Kidney (tissue), 14 donors: ENCODE results near the gene MLLT10. TPM values are rescaled to one million over a fixed set of nuclear protein-coding genes. Genes with fewer than 3 reads are reported as not detected.
A peak's percentile ranks its signal among the peaks of the same experiment; 100 is the strongest.
"Not testable (repeated sequence)": the region's sequence is repeated elsewhere in the genome, so short reads cannot be mapped to it uniquely, and the experiment has no call there.

Experiments used
- DNase-seq, 5 donors: peaks; one replicate each; pipeline ENCODE4 v3.0.0-alpha.2; 2013 to 2020
- FAIRE-seq: peaks from 2 replicates; lab custom pipeline; 2012; peaks lifted over from hg19 to GRCh38; lab: Jason Lieb, UNC
- H3K27ac ChIP-seq, 2 donors: one replicate each; pipeline ENCODE4 v1.7.0; 2013; ENCODE audit warnings: low read depth in 2 of 2, low read length in 2 of 2, inconsistent platforms in 1 of 2
- H3K27me3 ChIP-seq: one replicate; pipeline ENCODE4 v1.7.1; 2013; ENCODE audit warnings: low read length, inconsistent platforms; ENCODE audit not compliant: control insufficient read depth, insufficient read depth
- H3K36me3 ChIP-seq, 3 donors: one replicate each; pipeline versions ENCODE4 v1.7.0 to v1.7.1; 2013; ENCODE audit warnings: low read length in 3 of 3, control low read depth in 1 of 3, inconsistent platforms in 1 of 3; ENCODE audit not compliant: insufficient read depth in 3 of 3, control insufficient read depth in 2 of 3
- H3K4me1 ChIP-seq, 3 donors: one replicate each; pipeline versions ENCODE4 v1.7.0 to v1.7.1; 2013; ENCODE audit warnings: low read length in 3 of 3, inconsistent platforms in 1 of 3, low read depth in 1 of 3; ENCODE audit not compliant: control insufficient read depth in 2 of 3, insufficient read depth in 2 of 3
- H3K4me3 ChIP-seq, 3 donors: one replicate each; pipeline versions ENCODE4 v1.7.0 to v1.8.1; 2013; ENCODE audit warnings: low read length in 3 of 3, control low read depth in 1 of 3, inconsistent platforms in 1 of 3
- H3K9ac ChIP-seq, 3 donors: one replicate each; pipeline versions ENCODE4 v1.7.0 to v1.7.1; 2013; ENCODE audit warnings: low read length in 3 of 3, control low read depth in 1 of 3, inconsistent platforms in 1 of 3
- H3K9me3 ChIP-seq, 3 donors: one replicate each; pipeline versions ENCODE4 v1.7.0 to v1.7.1; 2013; ENCODE audit warnings: low read length in 3 of 3, control low read depth in 1 of 3, inconsistent platforms in 1 of 3; ENCODE audit not compliant: control insufficient read depth in 2 of 3, insufficient read depth in 1 of 3
- CTCF ChIP-seq: IDR thresholded peaks from 3 replicates; pipeline ENCODE4 v1.5.1; 2012; ENCODE audit warnings: mild to moderate bottlenecking, moderate library complexity, borderline replicate concordance; ENCODE audit not compliant: insufficient read depth; ENCODE audit errors: extremely low read depth
- intact Hi-C: fragments of 100-400 bp; cut with DNase I; formaldehyde crosslinking; loops from one replicate; pipeline ENCODE4 v1.11.1; 2022
- polyA plus RNA-seq: library from polyadenylated mRNA; stranded (reverse); fragments of 350-450 nt; fragmentation: Illumina TruSeq; extraction: RNeasy Lipid Tissue Mini Kit (QIAGEN cat#74804); gene quantifications from one replicate; pipeline ENCODE4 v1.2.3, GENCODE V29; 2014; ENCODE audit warnings: low read depth, low replicate concordance; ENCODE audit not compliant: insufficient read depth
- total RNA-seq: library from RNA; stranded (reverse); fragmentation: NEBNext Ultra II Directional; extraction: Animal tissue kit (Norgen Biotek cat#: 25700); gene quantifications from one replicate; pipeline ENCODE4 v1.2.1, GENCODE V29; 2021
- donor health status: control.
- donor health status: control.
- donor health status: control.
- donor health status: control.
- donor health status: control.
- donor health status: DM: yes; HTN: yes; CAD: no.
- donor health status: Normal renal cell carcinoma (clear cell type).

The MLLT10 gene
- total and polyA plus RNA-seq, 2 donors from 2014 or later: 11.0 to 54.2 TPM

- H3K27me3 ChIP-seq: no peaks in the 10 kb centered on the region
- peak overlapping the region; percentile 94 to 97 for H3K27ac ChIP-seq
- no peak for TF ChIP-seq CTCF
- intact Hi-C loops: no loop called here
- FAIRE-seq (no peak), DNase-seq (no peak)
- no peaks in the 10 kb centered on the region for H3K9me3 ChIP-seq
- H3K9ac ChIP-seq: no peak overlapping the region
- peaks cover 0 to 7% (median 6%) of the 10 kb centered on the region in 3 donors for H3K4me1 ChIP-seq
- peaks cover 0 to 10% (median 3%) of the 10 kb centered on the region in 3 donors for H3K36me3 ChIP-seq
- H3K4me3 ChIP-seq: peak overlapping the region; percentile 68 to 85 (median 82)
Measured at GRCh38 chr10:21534280-21534586, 201 bp downstream of the MLLT10 start.

- FAIRE-seq: no peak
Measured at GRCh38 chr10:21534604-21535493, 817 bp downstream of the MLLT10 start.

GRCh38 chr10:21535494-21535965 lies 1.5 kb downstream of the MLLT10 start:
- Histone ChIP-seq H3K27me3 (no peaks in the 10 kb centered on the region), H3K27ac (peak overlapping the region; percentile 41 to 57), H3K36me3 (peaks cover 0 to 10% (median 5%) of the 10 kb centered on the region in 3 donors), H3K9ac (no peak overlapping the region), H3K9me3 (no peaks in the 10 kb centered on the region), H3K4me3 (peak overlapping the region in 2 of 3 donors; percentile 36 to 51), H3K4me1 (peaks cover 0 to 7% (median 6%) of the 10 kb centered on the region in 3 donors)
- intact Hi-C loops: no loop called here
- FAIRE-seq (no peak), DNase-seq (peak in 1 of 5 donors; percentile 29)
- no peak for TF ChIP-seq CTCF

More at GRCh38 chr10:21534604-21535493, 817 bp downstream of the MLLT10 start:
- H3K27ac ChIP-seq: peak overlapping the region; percentile 94 to 97
- H3K4me3 ChIP-seq: peak overlapping the region; percentile 68 to 85 (median 82)
- H3K36me3 ChIP-seq: peaks cover 0 to 10% (median 3%) of the 10 kb centered on the region in 3 donors
- H3K9me3 ChIP-seq: no peaks in the 10 kb centered on the region
- intact Hi-C loops: no loop called here
- no peak for TF ChIP-seq CTCF
- peaks cover 0 to 7% (median 6%) of the 10 kb centered on the region in 3 donors for H3K4me1 ChIP-seq
- H3K9ac ChIP-seq: peak overlapping the region in 1 of 3 donors; percentile 38
- DNase-seq: peak; percentile 75 to 88 (median 85)
- no peaks in the 10 kb centered on the region for H3K27me3 ChIP-seq

- intact Hi-C loops, H3K9ac ChIP-seq, FAIRE-seq, H3K9me3 ChIP-seq, H3K27me3 ChIP-seq, H3K4me1 ChIP-seq, DNase-seq, H3K4me3 ChIP-seq, H3K36me3 ChIP-seq, H3K27ac ChIP-seq: not testable (repeated sequence)
Measured at GRCh38 chr10:21535976-21536375, 1.9 kb downstream of the MLLT10 start.
